Breast epithelium (tissue), 3 donors: Measurements from ENCODE around the gene SPATA1.

Experiments used
- CTCF ChIP-seq, 3 donors: fragments of 450-650 bp; IDR thresholded peaks; one replicate each; pipeline ENCODE4 v1.5.1; 2016 to 2017; ENCODE audit warnings: antibody characterized with exemption in 3 of 3, mild to moderate bottlenecking in 3 of 3, moderate library complexity in 3 of 3
- POLR2AphosphoS5 ChIP-seq, 3 donors: sonication (generic); formaldehyde crosslinking; IDR thresholded peaks; one replicate each; pipeline ENCODE4 v1.6.1; 2017; ENCODE audit warnings: antibody characterized with exemption in 3 of 3

GRCh38 chr1:84600796-84601195 lies 94.6 kb downstream of the SPATA1 start:
- TF ChIP-seq CTCF (IDR thresholded peaks at IDR 0.05) (no peak), POLR2AphosphoS5 (IDR thresholded peaks at IDR 0.05) (no peak)
